Tongue (tissue), 2 donors: Measurements from ENCODE around the gene ASB15. TPM values are rescaled to one million over a fixed set of nuclear protein-coding genes. Genes with fewer than 3 reads are reported as not detected.

ENCODE experiments used
- DNase-seq: peaks from one replicate; pipeline ENCODE4 v3.0.0-alpha.2; 2015
- total RNA-seq: library from RNA; depleted of rRNA; stranded (reverse); fragments of >200 nt; gene quantifications from one replicate; pipeline ENCODE4 v1.2.3, GENCODE V29; 2014

Gene ASB15
- total RNA-seq, 1 donor from 2014 or later, result 10.8 TPM

- no peak for DNase-seq
Measured at GRCh38 chr7:123637203-123637602, 35.6 kb downstream of the ASB15 start.

GRCh38 chr7:123637878-123638277 is 36.3 kb downstream of the ASB15 start:
- DNase-seq, result no peak

- DNase-seq, result no peak
Measured at GRCh38 chr7:123639631-123640030, 38.0 kb downstream of the ASB15 start.

GRCh38 chr7:123640583-123640982 is 39.0 kb downstream of the ASB15 start:
- DNase-seq, result no peak

GRCh38 chr7:123641901-123642300 is 40.3 kb downstream of the ASB15 start:
- no peak for DNase-seq

- DNase-seq, result peak; percentile 21
Measured at GRCh38 chr7:123643495-123644441, 42.1 kb downstream of the ASB15 start.

GRCh38 chr7:123645516-123645915 is 43.9 kb downstream of the ASB15 start:
- DNase-seq, result peak; percentile 43

GRCh38 chr7:123647106-123647730 is 45.6 kb downstream of the ASB15 start:
- DNase-seq, result no peak

GRCh38 chr7:123649964-123650363 is 48.3 kb downstream of the ASB15 start:
- no peak for DNase-seq

- no peak for DNase-seq
Measured at GRCh38 chr7:123650595-123650994, 49.0 kb downstream of the ASB15 start.

GRCh38 chr7:123652406-123652805 is 50.8 kb downstream of the ASB15 start:
- DNase-seq, result no peak

GRCh38 chr7:123653162-123653561 is 51.5 kb downstream of the ASB15 start:
- no peak for DNase-seq

GRCh38 chr7:123655614-123656013 is 54.0 kb downstream of the ASB15 start, which contains the start of gene LMOD2:
Gene LMOD2, plus strand, starts transcription at chr7:123655866. Its CDS starts 98 bp downstream, at chr7:123655964.
- peak; percentile 78 for DNase-seq

GRCh38 chr7:123656544-123657303 is 55.1 kb downstream of the ASB15 start:
- DNase-seq, result no peak

GRCh38 chr7:123657304-123657685 is 55.7 kb downstream of the ASB15 start:
- DNase-seq, result peak; percentile 31

- no peak for DNase-seq
Measured at GRCh38 chr7:123658023-123658422, 56.4 kb downstream of the ASB15 start.

GRCh38 chr7:123660514-123661354 is 59.1 kb downstream of the ASB15 start:
- DNase-seq, result no peak

- no peak for DNase-seq
Measured at GRCh38 chr7:123661765-123662164, 60.1 kb downstream of the ASB15 start.

- DNase-seq, result no peak
Measured at GRCh38 chr7:123662293-123662692, 60.7 kb downstream of the ASB15 start.

- DNase-seq, result no peak
Measured at GRCh38 chr7:123662755-123663154, 61.1 kb downstream of the ASB15 start.

- no peak for DNase-seq
Measured at GRCh38 chr7:123663200-123663599, 61.6 kb downstream of the ASB15 start.

GRCh38 chr7:123665157-123665556 is 63.5 kb downstream of the ASB15 start:
- DNase-seq, result no peak
